HUDEP-2 (cell line): ENCODE data around the gene RPH3AL.

Source experiments
- DNase-seq, 76 experiments: peaks; one replicate each; lab custom pipeline; 2025; ENCODE audit not compliant: unreplicated experiment in 76 of 76; lab: John Stamatoyannopoulos, UW

Gene RPH3AL

GRCh38 chr17:353838-354234 is 1.2 kb upstream of the RPH3AL start:
- DNase-seq: no peak

GRCh38 chr17:353213-353837 is 718 bp upstream of the RPH3AL start:
- no peak for DNase-seq

- DNase-seq: no peak
Observed at GRCh38 chr17:351875-352420, 659 bp downstream of the RPH3AL start.

- no peak for DNase-seq
Observed at GRCh38 chr17:351449-351738, 1.2 kb downstream of the RPH3AL start.

GRCh38 chr17:350706-351448 is 1.7 kb downstream of the RPH3AL start:
- DNase-seq: peak in 1 of 76 experiments; percentile 2

GRCh38 chr17:349666-350065 is 2.9 kb downstream of the RPH3AL start:
- DNase-seq: no peak

GRCh38 chr17:348692-349425 is 3.7 kb downstream of the RPH3AL start:
- no peak for DNase-seq

- no peak for DNase-seq
Observed at GRCh38 chr17:348012-348411, 4.6 kb downstream of the RPH3AL start.

- no peak for DNase-seq
Observed at GRCh38 chr17:347309-347899, 5.2 kb downstream of the RPH3AL start.

GRCh38 chr17:345992-346785 is 6.4 kb downstream of the RPH3AL start:
- DNase-seq: no peak

- no peak for DNase-seq
Observed at GRCh38 chr17:345261-345660, 7.3 kb downstream of the RPH3AL start.

- DNase-seq: no peak
Observed at GRCh38 chr17:343875-344752, 8.5 kb downstream of the RPH3AL start.

- DNase-seq: no peak
Observed at GRCh38 chr17:343211-343610, 9.4 kb downstream of the RPH3AL start.

- DNase-seq: no peak
Observed at GRCh38 chr17:340074-340473, 12.5 kb downstream of the RPH3AL start.

GRCh38 chr17:339193-340061 is 13.2 kb downstream of the RPH3AL start:
- no peak for DNase-seq

GRCh38 chr17:338442-339192 is 14.0 kb downstream of the RPH3AL start:
- DNase-seq: no peak

- no peak for DNase-seq
Observed at GRCh38 chr17:337866-338265, 14.7 kb downstream of the RPH3AL start.

- DNase-seq: no peak
Observed at GRCh38 chr17:337453-337852, 15.2 kb downstream of the RPH3AL start.
